K562 (cell line): ENCODE measurements around the gene HHEX. TPM values are rescaled to one million over a fixed set of nuclear protein-coding genes. Genes with fewer than 3 reads are reported as not detected.

Experiments
- CCNT2 ChIP-seq: IDR thresholded peaks from 2 replicates; pipeline ENCODE4 v1.6.1; 2011; ENCODE audit warnings: borderline replicate concordance, low read depth, mild to moderate bottlenecking, moderate library complexity, mixed read lengths, low read length; ENCODE audit not compliant: insufficient read length; ENCODE audit errors: extremely low read depth
- E2F8 ChIP-seq: fragments of 450-650 bp; IDR thresholded peaks from 2 replicates; pipeline ENCODE4 v1.7.1; 2018; ENCODE audit warnings: mild to moderate bottlenecking, low read depth; ENCODE audit not compliant: partially characterized antibody
- ELF4 ChIP-seq: fragments of 450-650 bp; formaldehyde crosslinking; IDR thresholded peaks from 2 replicates; pipeline ENCODE4 v1.4.0; 2022; ENCODE audit warnings: missing genetic modification characterization
- GMEB1 ChIP-seq: fragments of 250-450 bp; sonication (Bioruptor Pico); IDR thresholded peaks from 2 replicates; pipeline ENCODE4 v1.4.0; 2020; ENCODE audit warnings: mild to moderate bottlenecking
- HOXB6 ChIP-seq: fragments of 250-450 bp; sonication (Bioruptor Pico); IDR thresholded peaks from 2 replicates; pipeline ENCODE4 v1.5.1; 2022; ENCODE audit warnings: mild to moderate bottlenecking, borderline replicate concordance
- MIER1 ChIP-seq: fragments of 450-650 bp; IDR thresholded peaks from 2 replicates; pipeline ENCODE4 v1.6.1; 2016; ENCODE audit warnings: antibody characterized with exemption, mild to moderate bottlenecking, low read depth
- POLR2A ChIP-seq: fragments of 450-650 bp; conservative IDR thresholded peaks from 2 replicates; pipeline ENCODE4 v1.6.1; 2016
- RBBP5 ChIP-seq: fragments of 200-600 bp; sonication (generic); IDR thresholded peaks from 2 replicates; pipeline ENCODE4 v1.6.1; 2012; ENCODE audit warnings: borderline replicate concordance, mild to moderate bottlenecking, low read length, control low read depth, inconsistent platforms; ENCODE audit not compliant: insufficient read depth, poor library complexity, severe bottlenecking
- RBM25 ChIP-seq: fragments of 200-400 bp; formaldehyde crosslinking; IDR thresholded peaks from 2 replicates; pipeline ENCODE4 v1.6.1; 2018; ENCODE audit warnings: low read length, low read depth, moderate library complexity; ENCODE audit not compliant: severe bottlenecking
- RUNX1 ChIP-seq: sonication (generic); IDR thresholded peaks from 2 replicates; pipeline ENCODE4 v1.6.1; 2016; ENCODE audit warnings: antibody characterized with exemption, low read depth
- SIN3A ChIP-seq, 2 experiments: fragments of 150-350 bp in 1 of 2; IDR thresholded peaks; 2 replicates each; pipeline ENCODE4 v1.6.1; 2011 to 2016; ENCODE audit warnings: borderline replicate concordance in 2 of 2, low read depth in 2 of 2, low read length in 2 of 2, mild to moderate bottlenecking in 2 of 2, moderate library complexity in 2 of 2; ENCODE audit not compliant: control insufficient read depth in 1 of 2
- SUPT5H ChIP-seq: fragments of 450-650 bp; IDR thresholded peaks from 2 replicates; pipeline ENCODE4 v1.6.1; 2016
- ZNF444 ChIP-seq: fragments of 250-450 bp; sonication (Bioruptor Pico); IDR thresholded peaks from 2 replicates; pipeline ENCODE4 v1.4.0; 2020; ENCODE audit warnings: mild to moderate bottlenecking, moderate library complexity
- ZNF76 ChIP-seq: fragments of 250-450 bp; sonication (Bioruptor Pico); IDR thresholded peaks from 2 replicates; pipeline ENCODE4 v1.4.0; 2020; ENCODE audit warnings: mild to moderate bottlenecking, moderate library complexity, borderline replicate concordance
- polyA plus RNA-seq, 8 experiments: library from polyadenylated mRNA; depleted of rRNA in 4 of 8; stranded (reverse) in 5 of 8; unstranded in 3 of 8; fragments of >200 nt; fragmentation: Nextera tagmentation in 2 of 8; fragmentation: Illumina TruSeq in 1 of 8; extraction: Ambion mirVana in 2 of 8; extraction: Trizol in 1 of 8; gene quantifications; 2 replicates each; pipeline versions ENCODE4 v1.2.1 to v1.2.3, GENCODE V29; 2011 to 2014; ENCODE audit warnings: inconsistent platforms in 1 of 8, missing spikeins in 1 of 8
- total RNA-seq, 7 experiments: library from RNA; depleted of rRNA in 6 of 7; stranded (reverse); fragments of >200 nt in 6 of 7; fragmentation: Illumina TruSeq in 2 of 7; extraction: Trizol in 2 of 7; gene quantifications; 2 replicates each; pipeline versions ENCODE4 v1.2.1 to v1.2.3, GENCODE V29; 2011 to 2021; ENCODE audit warnings: low replicate concordance in 1 of 7
- TF ChIP-seq, protein P1 (sequence below): fragments of 250-450 bp; sonication (Bioruptor Pico); IDR thresholded peaks from 2 replicates; pipeline ENCODE4 v1.4.0; 2020; ENCODE audit warnings: mild to moderate bottlenecking, moderate library complexity
- TF ChIP-seq, protein P2 (sequence below): fragments of 250-450 bp; sonication (Bioruptor Pico); IDR thresholded peaks from 2 replicates; pipeline ENCODE4 v1.5.0; 2020; ENCODE audit warnings: mild to moderate bottlenecking

HHEX gene
- total and polyA plus RNA-seq, 9 of the 15 experiments (the other 6 are each of a cell fraction or from before 2014, with no cell fraction given), result 37.2 to 133 (median 80.2) TPM

DNA sequence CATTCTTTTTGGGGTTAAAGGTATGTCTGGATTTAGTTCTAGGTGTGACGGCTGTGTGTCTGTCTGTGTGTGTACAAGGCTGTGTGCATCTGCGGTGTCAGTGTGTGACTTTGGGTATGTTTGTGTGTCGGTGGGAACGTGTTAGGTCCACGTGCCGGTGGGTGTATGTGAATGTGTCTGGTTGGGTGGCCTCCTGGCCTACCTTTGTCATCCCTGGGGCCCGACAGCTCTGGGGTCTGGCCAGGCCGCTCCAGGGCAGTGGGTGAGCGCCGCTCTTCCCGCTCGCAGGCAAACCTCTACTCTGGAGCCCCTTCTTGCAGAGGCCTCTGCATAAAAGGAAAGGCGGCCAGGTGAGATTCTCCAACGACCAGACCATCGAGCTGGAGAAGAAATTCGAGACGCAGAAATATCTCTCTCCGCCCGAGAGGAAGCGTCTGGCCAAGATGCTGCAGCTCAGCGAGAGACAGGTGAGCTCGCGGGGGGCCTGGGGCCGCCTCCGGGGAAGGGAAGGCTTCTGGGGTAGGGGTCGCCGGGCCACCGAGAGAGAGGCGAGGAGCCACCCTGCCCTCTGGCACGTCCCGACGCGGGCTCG is 2.4 kb downstream of the HHEX start (continued):
- TF ChIP-seq RBM25, result no peak
- TF ChIP-seq, protein P1, sequence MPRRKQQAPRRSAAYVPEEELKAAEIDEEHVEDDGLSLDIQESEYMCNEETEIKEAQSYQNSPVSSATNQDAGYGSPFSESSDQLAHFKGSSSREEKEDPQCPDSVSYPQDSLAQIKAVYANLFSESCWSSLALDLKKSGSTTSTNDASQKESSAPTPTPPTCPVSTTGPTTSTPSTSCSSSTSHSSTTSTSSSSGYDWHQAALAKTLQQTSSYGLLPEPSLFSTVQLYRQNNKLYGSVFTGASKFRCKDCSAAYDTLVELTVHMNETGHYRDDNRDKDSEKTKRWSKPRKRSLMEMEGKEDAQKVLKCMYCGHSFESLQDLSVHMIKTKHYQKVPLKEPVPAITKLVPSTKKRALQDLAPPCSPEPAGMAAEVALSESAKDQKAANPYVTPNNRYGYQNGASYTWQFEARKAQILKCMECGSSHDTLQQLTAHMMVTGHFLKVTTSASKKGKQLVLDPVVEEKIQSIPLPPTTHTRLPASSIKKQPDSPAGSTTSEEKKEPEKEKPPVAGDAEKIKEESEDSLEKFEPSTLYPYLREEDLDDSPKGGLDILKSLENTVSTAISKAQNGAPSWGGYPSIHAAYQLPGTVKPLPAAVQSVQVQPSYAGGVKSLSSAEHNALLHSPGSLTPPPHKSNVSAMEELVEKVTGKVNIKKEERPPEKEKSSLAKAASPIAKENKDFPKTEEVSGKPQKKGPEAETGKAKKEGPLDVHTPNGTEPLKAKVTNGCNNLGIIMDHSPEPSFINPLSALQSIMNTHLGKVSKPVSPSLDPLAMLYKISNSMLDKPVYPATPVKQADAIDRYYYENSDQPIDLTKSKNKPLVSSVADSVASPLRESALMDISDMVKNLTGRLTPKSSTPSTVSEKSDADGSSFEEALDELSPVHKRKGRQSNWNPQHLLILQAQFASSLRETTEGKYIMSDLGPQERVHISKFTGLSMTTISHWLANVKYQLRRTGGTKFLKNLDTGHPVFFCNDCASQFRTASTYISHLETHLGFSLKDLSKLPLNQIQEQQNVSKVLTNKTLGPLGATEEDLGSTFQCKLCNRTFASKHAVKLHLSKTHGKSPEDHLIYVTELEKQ (CRISPR knock-in tag), result no peak
- no peak for TF ChIP-seq ZNF444 (CRISPR knock-in tag)
- TF ChIP-seq MIER1, result no peak
- TF ChIP-seq RBBP5, result peak; percentile 58
- TF ChIP-seq CCNT2, result peak; percentile 3
- TF ChIP-seq, protein P2, sequence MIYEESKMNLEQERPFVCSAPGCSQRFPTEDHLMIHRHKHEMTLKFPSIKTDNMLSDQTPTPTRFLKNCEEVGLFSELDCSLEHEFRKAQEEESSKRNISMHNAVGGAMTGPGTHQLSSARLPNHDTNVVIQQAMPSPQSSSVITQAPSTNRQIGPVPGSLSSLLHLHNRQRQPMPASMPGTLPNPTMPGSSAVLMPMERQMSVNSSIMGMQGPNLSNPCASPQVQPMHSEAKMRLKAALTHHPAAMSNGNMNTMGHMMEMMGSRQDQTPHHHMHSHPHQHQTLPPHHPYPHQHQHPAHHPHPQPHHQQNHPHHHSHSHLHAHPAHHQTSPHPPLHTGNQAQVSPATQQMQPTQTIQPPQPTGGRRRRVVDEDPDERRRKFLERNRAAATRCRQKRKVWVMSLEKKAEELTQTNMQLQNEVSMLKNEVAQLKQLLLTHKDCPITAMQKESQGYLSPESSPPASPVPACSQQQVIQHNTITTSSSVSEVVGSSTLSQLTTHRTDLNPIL (CRISPR knock-in tag), result no peak
- no peak for TF ChIP-seq GMEB1
- TF ChIP-seq ELF4, result no peak
- TF ChIP-seq ZNF76 (CRISPR knock-in tag), result no peak
- peak; percentile 58 for TF ChIP-seq SUPT5H
- TF ChIP-seq E2F8, result no peak
- no peak for TF ChIP-seq HOXB6 (CRISPR knock-in tag)
- TF ChIP-seq RUNX1, result no peak
- TF ChIP-seq SIN3A (IDR thresholded peaks at IDR 0.05; ENCODE audit: borderline replicate concordance in 2 of 2, control insufficient read depth in 1 of 2, low read depth in 2 of 2, low read length in 2 of 2), result peak in 1 of 2 experiments; percentile 55; a peak in 1 of 4 replicates
- TF ChIP-seq POLR2A, result peak; percentile 49; the same call in 1 of the 2 replicates
